HEK293 (cell line): ENCODE measurements around the gene PIGQ.

ENCODE experiments used
- YY1 ChIP-seq: fragments of 450-650 bp; formaldehyde crosslinking; IDR thresholded peaks from 2 replicates; pipeline ENCODE4 v1.5.1; 2018; ENCODE audit warnings: missing biosample characterization, missing genetic modification characterization
- ZBTB17 ChIP-seq: fragments of 450-650 bp; formaldehyde crosslinking; IDR thresholded peaks from 2 replicates; pipeline ENCODE4 v1.5.1; 2016; ENCODE audit warnings: missing biosample characterization, missing genetic modification characterization
- ZNF555 ChIP-seq: fragments of 450-650 bp; formaldehyde crosslinking; conservative IDR thresholded peaks from 2 replicates; pipeline ENCODE4 v1.5.1; 2017; ENCODE audit warnings: missing biosample characterization, mild to moderate bottlenecking, missing genetic modification characterization, inconsistent platforms
- TF ChIP-seq, protein P1 (sequence below): fragments of 450-650 bp; formaldehyde crosslinking; IDR thresholded peaks from 2 replicates; pipeline ENCODE4 v1.5.1; 2016; ENCODE audit warnings: missing biosample characterization, missing genetic modification characterization

DNA sequence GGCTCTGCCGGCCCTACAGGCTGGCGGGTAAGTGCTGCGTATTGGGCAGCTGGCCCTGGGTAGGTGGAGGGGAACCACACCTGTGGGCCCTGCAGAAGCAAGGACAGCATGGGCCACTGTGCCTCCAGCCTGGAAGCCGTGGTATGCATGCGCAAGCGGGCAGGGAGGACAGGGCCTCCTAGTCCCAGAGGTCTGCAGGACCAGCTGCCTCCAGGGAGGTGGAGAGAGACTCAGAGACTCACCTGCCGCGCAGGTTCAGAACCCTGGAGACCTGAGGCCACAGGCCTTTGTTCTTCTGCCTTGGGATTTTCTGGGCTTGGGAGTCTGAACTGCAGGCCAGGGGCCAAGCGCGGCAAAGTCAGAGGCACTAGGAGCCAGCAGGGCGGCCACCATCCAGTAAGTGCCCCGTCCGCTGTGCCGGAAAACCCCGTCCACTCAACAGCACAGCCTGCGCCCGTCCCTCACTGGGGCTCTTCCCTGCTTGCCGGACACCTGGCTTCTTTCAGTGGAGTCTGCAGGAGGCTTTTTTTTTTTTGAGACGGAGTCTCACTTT is 11.3 kb downstream of the PIGQ start:
- TF ChIP-seq YY1 (tag by site-specific recombination) (no peak), ZBTB17 (tag by site-specific recombination) (no peak), ZNF555 (tag by site-specific recombination) (no peak)
- TF ChIP-seq, protein P1, sequence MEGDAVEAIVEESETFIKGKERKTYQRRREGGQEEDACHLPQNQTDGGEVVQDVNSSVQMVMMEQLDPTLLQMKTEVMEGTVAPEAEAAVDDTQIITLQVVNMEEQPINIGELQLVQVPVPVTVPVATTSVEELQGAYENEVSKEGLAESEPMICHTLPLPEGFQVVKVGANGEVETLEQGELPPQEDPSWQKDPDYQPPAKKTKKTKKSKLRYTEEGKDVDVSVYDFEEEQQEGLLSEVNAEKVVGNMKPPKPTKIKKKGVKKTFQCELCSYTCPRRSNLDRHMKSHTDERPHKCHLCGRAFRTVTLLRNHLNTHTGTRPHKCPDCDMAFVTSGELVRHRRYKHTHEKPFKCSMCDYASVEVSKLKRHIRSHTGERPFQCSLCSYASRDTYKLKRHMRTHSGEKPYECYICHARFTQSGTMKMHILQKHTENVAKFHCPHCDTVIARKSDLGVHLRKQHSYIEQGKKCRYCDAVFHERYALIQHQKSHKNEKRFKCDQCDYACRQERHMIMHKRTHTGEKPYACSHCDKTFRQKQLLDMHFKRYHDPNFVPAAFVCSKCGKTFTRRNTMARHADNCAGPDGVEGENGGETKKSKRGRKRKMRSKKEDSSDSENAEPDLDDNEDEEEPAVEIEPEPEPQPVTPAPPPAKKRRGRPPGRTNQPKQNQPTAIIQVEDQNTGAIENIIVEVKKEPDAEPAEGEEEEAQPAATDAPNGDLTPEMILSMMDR (tag by site-specific recombination) = no peak
